OCI-LY1 (cell line): Measurements from ENCODE around the gene ZIC3.
"Not testable (repeated sequence)": the region's sequence is repeated elsewhere in the genome, so short reads cannot be mapped to it uniquely, and the experiment has no call there.

Source experiments
- H2AFZ ChIP-seq: fragments of 200-600 bp; sonication (generic), shearing (Covaris generic); 2 replicates; pipeline ENCODE4 v1.6.0; 2014; ENCODE audit warnings: antibody characterized with exemption, mild to moderate bottlenecking, low read length
- H3F3A ChIP-seq: fragments of 200-600 bp; sonication (generic), shearing (Covaris generic); 2 replicates; pipeline ENCODE4 v1.6.0; 2014; ENCODE audit warnings: mild to moderate bottlenecking, antibody characterized with exemption, low read length, moderate library complexity; ENCODE audit not compliant: insufficient read depth
- H3K27ac ChIP-seq: fragments of 200-600 bp; sonication (generic); 2 replicates; pipeline ENCODE4 v1.5.1; 2014; ENCODE audit warnings: low read length, mixed run types, mild to moderate bottlenecking, low read depth; ENCODE audit not compliant: poor library complexity, severe bottlenecking
- H3K27me3 ChIP-seq: fragments of 200-600 bp; sonication (generic); 2 replicates; pipeline ENCODE4 v1.6.0; 2014; ENCODE audit warnings: antibody characterized with exemption, mild to moderate bottlenecking, low read length, moderate library complexity; ENCODE audit not compliant: insufficient read depth
- H3K36me3 ChIP-seq: fragments of 200-600 bp; sonication (generic); 2 replicates; pipeline ENCODE4 v1.6.1; 2014; ENCODE audit warnings: mild to moderate bottlenecking, antibody characterized with exemption, low read length, moderate library complexity, mixed read lengths; ENCODE audit not compliant: insufficient read depth
- H3K4me1 ChIP-seq: fragments of 200-600 bp; sonication (generic); 2 replicates; pipeline ENCODE4 v1.5.1; 2014; ENCODE audit warnings: mild to moderate bottlenecking, low read length, moderate library complexity; ENCODE audit not compliant: insufficient read depth, severe bottlenecking
- H3K4me2 ChIP-seq: fragments of 200-600 bp; sonication (generic), shearing (Covaris generic); 2 replicates; pipeline ENCODE4 v1.6.1; 2014; ENCODE audit warnings: low read length
- H3K4me3 ChIP-seq: fragments of 200-600 bp; sonication (generic); 2 replicates; pipeline ENCODE4 v1.5.1; 2014; ENCODE audit warnings: low read length, low read depth, mild to moderate bottlenecking, mixed read lengths; ENCODE audit not compliant: poor library complexity, severe bottlenecking
- H3K79me2 ChIP-seq: fragments of 200-600 bp; shearing (Covaris generic); 2 replicates; pipeline ENCODE4 v1.6.1; 2016; ENCODE audit warnings: mixed run types, low read length, mixed read lengths; ENCODE audit not compliant: insufficient read depth
- H3K9ac ChIP-seq: fragments of 200-600 bp; sonication (generic), shearing (Covaris generic); 2 replicates; pipeline ENCODE4 v1.6.1; 2014; ENCODE audit warnings: mild to moderate bottlenecking, low read length, mixed read lengths
- H3K9me2 ChIP-seq: fragments of 200-600 bp; sonication (generic), shearing (Covaris generic); 2 replicates; pipeline ENCODE4 v1.6.1; 2014; ENCODE audit warnings: low read depth, mild to moderate bottlenecking, low read length, mixed read lengths
- H3K9me3 ChIP-seq: fragments of 200-600 bp; shearing (Covaris generic); 2 replicates; pipeline ENCODE4 v1.6.1; 2014; ENCODE audit warnings: low read length, mixed read lengths
- H4K20me1 ChIP-seq: fragments of 200-600 bp; sonication (generic), shearing (Covaris generic); 2 replicates; pipeline ENCODE4 v1.6.0; 2016; ENCODE audit warnings: mild to moderate bottlenecking, low read length; ENCODE audit not compliant: insufficient read depth
- CTCF ChIP-seq: fragments of 200-600 bp; sonication (generic), shearing (Covaris generic); IDR thresholded peaks from 2 replicates; pipeline ENCODE4 v1.5.1; 2017; ENCODE audit warnings: mild to moderate bottlenecking, antibody characterized with exemption, low read length, moderate library complexity, mixed read lengths
- EZH2 ChIP-seq: fragments of 200-600 bp; sonication (generic), shearing (Covaris generic); IDR thresholded peaks from 2 replicates; pipeline ENCODE4 v1.8.0; 2017; ENCODE audit warnings: borderline replicate concordance, mixed run types, mild to moderate bottlenecking, antibody characterized with exemption, low read length, moderate library complexity, mixed read lengths

Gene ZIC3

GRCh38 chrX:137549851-137550664 lies 15.9 kb upstream of the ZIC3 start:
- Histone ChIP-seq H3K27me3 (no peaks in the 10 kb centered on the region), H3K27ac (no peak overlapping the region), H3K9me2 (no peaks in the 10 kb centered on the region), H3K4me1 (no peaks in the 10 kb centered on the region), H3K9me3 (no peaks in the 10 kb centered on the region), H3F3A (no peaks in the 10 kb centered on the region), H3K79me2 (no peaks in the 10 kb centered on the region), H3K36me3 (no peaks in the 10 kb centered on the region), H3K4me3 (no peak overlapping the region), H4K20me1 (no peaks in the 10 kb centered on the region), H3K4me2 (no peak overlapping the region), H2AFZ (no peak overlapping the region), H3K9ac (no peak overlapping the region)
- TF ChIP-seq EZH2 (no peak), CTCF (no peak)

- no peak overlapping the region for H3K27ac ChIP-seq
- H3K9ac ChIP-seq, result no peak overlapping the region
- no peaks in the 10 kb centered on the region for H3K27me3 ChIP-seq
- no peak overlapping the region for H2AFZ ChIP-seq
- no peaks in the 10 kb centered on the region for H3K36me3 ChIP-seq
- no peaks in the 10 kb centered on the region for H3K9me2 ChIP-seq
- H3K4me2 ChIP-seq, result no peak overlapping the region
- no peak overlapping the region for H3K4me3 ChIP-seq
- H3K79me2 ChIP-seq, result no peaks in the 10 kb centered on the region
- H3K9me3 ChIP-seq, result no peaks in the 10 kb centered on the region
- no peaks in the 10 kb centered on the region for H3F3A ChIP-seq
- TF ChIP-seq CTCF (no peak), EZH2 (no peak)
- no peaks in the 10 kb centered on the region for H3K4me1 ChIP-seq
- H4K20me1 ChIP-seq, result no peaks in the 10 kb centered on the region
Observed at GRCh38 chrX:137550665-137551261, 15.2 kb upstream of the ZIC3 start.

GRCh38 chrX:137552098-137552497 lies 13.8 kb upstream of the ZIC3 start:
- H3K4me2 ChIP-seq, H3K9me2 ChIP-seq, H3F3A ChIP-seq, H3K9ac ChIP-seq, H4K20me1 ChIP-seq, H3K36me3 ChIP-seq, H3K4me1 ChIP-seq, H3K9me3 ChIP-seq, H3K27ac ChIP-seq, H3K4me3 ChIP-seq, H3K79me2 ChIP-seq, H2AFZ ChIP-seq, H3K27me3 ChIP-seq: not testable (repeated sequence)

- H3K4me1 ChIP-seq, result no peaks in the 10 kb centered on the region
- no peaks in the 10 kb centered on the region for H3K9me2 ChIP-seq
- H4K20me1 ChIP-seq, result no peaks in the 10 kb centered on the region
- H3K4me3 ChIP-seq, result no peak overlapping the region
- no peak overlapping the region for H3K4me2 ChIP-seq
- no peak overlapping the region for H3K27ac ChIP-seq
- no peak overlapping the region for H3K9ac ChIP-seq
- H3K27me3 ChIP-seq, result no peaks in the 10 kb centered on the region
- no peaks in the 10 kb centered on the region for H3K79me2 ChIP-seq
- H3K9me3 ChIP-seq, result no peaks in the 10 kb centered on the region
- no peaks in the 10 kb centered on the region for H3K36me3 ChIP-seq
- H3F3A ChIP-seq, result no peaks in the 10 kb centered on the region
- no peak overlapping the region for H2AFZ ChIP-seq
- no peak for TF ChIP-seq EZH2
- TF ChIP-seq CTCF, result no peak
Observed at GRCh38 chrX:137562096-137562495, 3.8 kb upstream of the ZIC3 start.
